Epithelial cell of proximal tubule (primary cell): Measurements from ENCODE around the gene GJA5. TPM values are rescaled to one million over a fixed set of nuclear protein-coding genes. Genes with fewer than 3 reads are reported as not detected.

Source experiments
- DNase-seq: peaks from one replicate; pipeline ENCODE4 v3.0.0-alpha.2; 2011; ENCODE audit warnings: low read depth
- H3K4me3 ChIP-seq: 2 replicates; pipeline ENCODE4 v1.5.1; 2011; ENCODE audit warnings: low read depth, mild to moderate bottlenecking, low read length
- total RNA-seq: library from RNA; depleted of rRNA; stranded (reverse); fragments of >200 nt; gene quantifications from 2 replicates; pipeline ENCODE4 v1.2.3, GENCODE V29; 2015
- TF ChIP-seq, protein P1 (sequence below): conservative IDR thresholded peaks from 2 replicates; pipeline ENCODE4 v1.5.1; 2012; ENCODE audit warnings: low read depth, mild to moderate bottlenecking, low read length

The GJA5 gene
- total RNA-seq, 1 donor from 2014 or later, result 1.2 TPM

DNA sequence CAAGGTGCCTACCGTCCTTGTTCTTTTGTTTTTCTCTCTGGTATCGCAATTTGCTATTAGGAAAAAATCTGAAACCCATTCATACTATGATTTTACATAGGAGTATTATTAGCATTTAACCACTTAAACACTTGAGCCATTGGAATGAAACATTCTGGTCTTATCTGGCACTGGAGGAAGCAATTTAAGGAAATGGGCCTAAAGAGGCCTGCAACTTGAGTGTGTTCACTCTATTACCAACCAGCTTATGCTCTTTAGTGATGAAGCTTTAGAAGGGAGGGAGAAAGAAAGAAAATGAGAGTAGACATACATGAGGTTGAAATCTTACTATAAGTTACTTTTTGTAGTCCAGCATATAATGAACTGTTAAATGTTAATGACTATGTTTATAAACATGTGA is 5.7 kb downstream of the GJA5 start:
- no peak for DNase-seq
- TF ChIP-seq, protein P1, sequence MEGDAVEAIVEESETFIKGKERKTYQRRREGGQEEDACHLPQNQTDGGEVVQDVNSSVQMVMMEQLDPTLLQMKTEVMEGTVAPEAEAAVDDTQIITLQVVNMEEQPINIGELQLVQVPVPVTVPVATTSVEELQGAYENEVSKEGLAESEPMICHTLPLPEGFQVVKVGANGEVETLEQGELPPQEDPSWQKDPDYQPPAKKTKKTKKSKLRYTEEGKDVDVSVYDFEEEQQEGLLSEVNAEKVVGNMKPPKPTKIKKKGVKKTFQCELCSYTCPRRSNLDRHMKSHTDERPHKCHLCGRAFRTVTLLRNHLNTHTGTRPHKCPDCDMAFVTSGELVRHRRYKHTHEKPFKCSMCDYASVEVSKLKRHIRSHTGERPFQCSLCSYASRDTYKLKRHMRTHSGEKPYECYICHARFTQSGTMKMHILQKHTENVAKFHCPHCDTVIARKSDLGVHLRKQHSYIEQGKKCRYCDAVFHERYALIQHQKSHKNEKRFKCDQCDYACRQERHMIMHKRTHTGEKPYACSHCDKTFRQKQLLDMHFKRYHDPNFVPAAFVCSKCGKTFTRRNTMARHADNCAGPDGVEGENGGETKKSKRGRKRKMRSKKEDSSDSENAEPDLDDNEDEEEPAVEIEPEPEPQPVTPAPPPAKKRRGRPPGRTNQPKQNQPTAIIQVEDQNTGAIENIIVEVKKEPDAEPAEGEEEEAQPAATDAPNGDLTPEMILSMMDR, result no peak
- H3K4me3 ChIP-seq, result no peak overlapping the region

DNA sequence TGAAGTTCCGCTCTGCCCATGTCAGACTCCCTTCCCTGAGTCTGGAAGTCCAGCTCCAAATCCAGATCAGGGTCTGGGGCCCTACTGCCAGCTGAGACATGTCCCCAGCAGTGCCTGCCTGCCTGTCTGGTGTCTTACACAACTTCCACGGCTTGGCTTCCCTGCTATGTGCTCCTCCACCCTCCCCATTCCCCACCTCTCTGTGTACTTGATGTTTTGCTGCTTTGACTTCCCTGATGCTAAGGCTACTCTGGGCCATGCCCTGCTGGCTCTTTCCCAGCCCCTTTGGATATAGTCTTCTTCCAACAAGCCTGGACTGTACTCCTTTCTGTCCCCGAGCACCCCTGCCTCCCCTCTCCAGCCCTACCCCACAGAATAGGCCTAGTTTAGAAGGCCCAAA is 7.3 kb downstream of the GJA5 start:
- no peak overlapping the region for H3K4me3 ChIP-seq
- TF ChIP-seq, protein P1, result no peak
- no peak for DNase-seq

DNA sequence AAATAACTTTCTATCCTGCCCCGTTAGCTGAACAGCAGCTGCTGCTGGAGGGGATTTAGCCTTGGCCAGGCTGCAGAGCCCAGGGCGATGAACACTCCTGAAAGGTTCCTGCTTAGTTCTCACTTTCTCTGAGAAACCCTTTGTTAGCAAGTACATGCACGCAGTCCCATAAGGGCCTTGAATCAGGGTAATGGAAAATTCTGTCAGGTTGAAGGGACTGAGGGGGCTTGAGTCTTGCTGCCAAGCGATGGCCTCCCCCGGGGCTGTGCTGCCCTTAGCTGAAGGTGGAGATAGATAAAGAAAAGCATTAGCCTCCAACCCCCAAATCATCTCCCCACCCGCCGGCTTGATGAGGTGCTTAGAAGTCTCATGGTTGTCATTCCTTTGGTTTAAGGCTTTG is 7.9 kb downstream of the GJA5 start:
- no peak for DNase-seq
- TF ChIP-seq, protein P1, result no peak
- H3K4me3 ChIP-seq, result no peak overlapping the region

DNA sequence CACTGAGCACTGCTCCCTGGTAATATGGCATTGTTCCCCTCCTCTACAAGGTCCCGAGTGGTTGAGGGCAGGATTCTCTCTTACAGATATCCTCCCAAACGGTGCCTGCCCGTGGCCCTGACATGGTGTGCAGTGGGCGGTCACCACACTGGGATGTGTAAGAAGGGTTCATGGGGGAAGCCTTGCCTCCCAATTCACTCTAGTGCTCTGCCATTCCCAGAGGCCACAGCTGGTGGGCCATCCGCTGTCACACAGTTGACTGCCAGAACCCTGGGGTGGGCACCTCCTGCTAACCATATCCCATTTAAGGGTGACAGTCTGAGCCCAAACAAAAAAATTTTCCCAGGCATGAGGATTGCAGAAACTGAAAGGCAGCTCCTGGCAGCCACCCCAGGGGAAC is 9.1 kb downstream of the GJA5 start:
- no peak for DNase-seq
- TF ChIP-seq, protein P1, result no peak

DNA sequence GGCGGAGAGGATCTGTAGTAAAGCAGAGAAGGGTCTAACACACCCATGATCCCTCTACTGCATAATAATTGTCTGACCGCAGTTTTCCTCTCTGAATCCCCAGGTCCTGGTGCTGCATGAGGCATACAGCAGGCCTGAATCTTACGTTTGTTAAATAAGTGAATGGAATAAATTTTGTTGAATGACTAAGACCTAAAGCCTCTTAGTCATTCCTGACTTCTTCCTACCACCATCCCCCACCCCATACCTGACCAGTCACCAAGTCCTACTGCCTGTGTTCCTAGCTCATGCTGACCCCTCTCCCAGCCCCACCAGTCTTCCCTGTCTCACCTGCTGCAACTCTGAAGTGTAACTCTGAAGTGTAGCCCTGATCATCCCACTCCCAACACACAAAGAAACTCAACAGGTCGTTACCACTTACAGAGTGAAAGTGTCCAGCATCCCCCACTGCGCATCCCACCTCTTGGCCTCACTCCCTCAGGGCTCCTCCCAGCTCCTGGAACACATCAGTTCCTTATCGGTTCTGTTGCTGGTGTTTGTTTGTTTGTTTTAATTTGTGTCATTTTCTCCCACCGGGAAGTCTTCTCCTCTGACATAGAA is 9.7 kb downstream of the GJA5 start:
- TF ChIP-seq, protein P1, result no peak
- H3K4me3 ChIP-seq, result no peak overlapping the region
- no peak for DNase-seq

More for the DNA sequence above, 9.1 kb downstream of the GJA5 start:
- no peak overlapping the region for H3K4me3 ChIP-seq

DNA sequence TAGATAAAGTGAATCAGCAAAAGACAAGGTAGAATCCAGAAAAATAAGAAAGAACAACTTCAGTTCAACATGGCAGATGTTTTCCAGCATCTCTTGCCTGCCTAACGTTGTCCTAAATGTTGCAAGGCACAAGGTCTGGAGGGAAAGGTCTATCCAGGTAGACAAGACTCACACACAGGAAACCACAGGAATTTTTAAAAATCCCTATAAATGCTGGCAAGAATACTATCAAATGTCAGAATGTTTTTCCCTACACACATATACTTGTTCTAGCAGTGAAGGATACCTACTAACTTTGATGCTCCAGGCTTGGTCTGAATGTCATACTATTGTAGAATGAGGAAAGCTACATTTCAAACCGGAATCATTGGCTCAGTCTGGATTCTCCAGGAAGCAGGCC is 10.6 kb downstream of the GJA5 start:
- DNase-seq, result no peak
- no peak overlapping the region for H3K4me3 ChIP-seq
- TF ChIP-seq, protein P1, result no peak

DNA sequence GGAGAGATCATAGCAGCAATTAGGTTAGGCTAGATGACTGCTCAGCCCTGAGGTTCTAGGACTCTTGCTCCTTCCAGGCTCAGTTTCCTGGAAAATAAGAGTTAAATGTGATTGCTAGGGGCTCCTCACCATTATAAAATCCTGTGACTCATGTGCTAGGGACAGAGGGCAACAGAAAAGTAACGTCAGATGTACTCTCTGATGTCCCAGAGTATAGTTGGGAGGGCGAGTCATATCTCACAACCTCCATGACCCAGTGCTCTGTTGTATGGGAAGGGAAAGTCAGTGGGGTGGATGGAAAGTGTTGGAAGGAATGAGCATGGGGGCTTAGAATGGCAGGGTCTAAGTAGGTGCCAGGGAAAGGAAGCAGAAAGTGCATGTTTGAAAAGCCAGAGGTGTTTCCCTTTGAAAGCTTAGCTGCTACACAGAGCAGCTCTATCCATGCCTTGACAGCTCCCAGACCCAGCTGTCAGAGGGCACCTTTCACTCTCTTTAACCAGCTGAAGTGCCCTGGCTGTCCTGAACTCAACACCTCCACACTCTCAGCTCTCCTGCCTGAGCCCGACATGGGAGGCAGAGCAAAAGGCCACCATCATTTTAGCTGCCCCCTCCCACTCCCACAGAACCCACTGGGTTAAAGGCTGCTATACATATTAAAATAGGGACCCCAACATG is 11.6 kb downstream of the GJA5 start:
- TF ChIP-seq, protein P1, result no peak
- no peak overlapping the region for H3K4me3 ChIP-seq
- DNase-seq, result no peak
